Measurements from ENCODE around the gene TNS3.

TNS3 gene

GRCh38 chr7:47512481-47513176 lies 69.3 kb downstream of the TNS3 start:
- no peaks in the 10 kb centered on the region for H4K20me1 ChIP-seq (ENCODE audit: control insufficient read depth, insufficient read depth, low read depth, low read length)
- H3K36me3 ChIP-seq (ENCODE audit: control insufficient read depth, low read length) = no peaks in the 10 kb centered on the region
- H3F3A ChIP-seq (ENCODE audit: control insufficient read depth, insufficient read depth) = no peaks in the 10 kb centered on the region
- TF ChIP-seq EZH2phosphoT487 (IDR thresholded peaks at IDR 0.05; ENCODE audit: borderline replicate concordance, low read length) = no peak
- H3K4me2 ChIP-seq (ENCODE audit: low read length) = no peak overlapping the region
- H3K79me2 ChIP-seq (ENCODE audit: control insufficient read depth, low read length) = no peaks in the 10 kb centered on the region
- H3K27me3 ChIP-seq (ENCODE audit: control insufficient read depth, low read length) = no peaks in the 10 kb centered on the region
- no peaks in the 10 kb centered on the region for H3K9me3 ChIP-seq (ENCODE audit: control insufficient read depth, insufficient read depth, low read length)
- no peak overlapping the region for H3K27ac ChIP-seq (ENCODE audit: low read depth, low read length)
- no peaks in the 10 kb centered on the region for H3K4me1 ChIP-seq (ENCODE audit: control insufficient read depth, low read length)
- H3K9me2 ChIP-seq (replicated peaks; ENCODE audit: control insufficient read depth, low read length) = no peaks in the 10 kb centered on the region
- no peak overlapping the region for H3K4me3 ChIP-seq (ENCODE audit: low read length)

- H3K27me3 ChIP-seq (ENCODE audit: control insufficient read depth, low read length) = no peaks in the 10 kb centered on the region
- TF ChIP-seq CTCF (IDR thresholded peaks at IDR 0.05; ENCODE audit: low read depth, low read length, poor library complexity, severe bottlenecking) (no peak), EZH2phosphoT487 (IDR thresholded peaks at IDR 0.05; ENCODE audit: borderline replicate concordance, low read length) (no peak)
- no peak overlapping the region for H3K4me2 ChIP-seq (ENCODE audit: low read length)
- H3K79me2 ChIP-seq (ENCODE audit: control insufficient read depth, low read length) = no peaks in the 10 kb centered on the region
- H3K9me2 ChIP-seq (replicated peaks; ENCODE audit: control insufficient read depth, low read length) = no peaks in the 10 kb centered on the region
- H3K27ac ChIP-seq (ENCODE audit: low read depth, low read length) = no peak overlapping the region
- no peaks in the 10 kb centered on the region for H3F3A ChIP-seq (ENCODE audit: control insufficient read depth, insufficient read depth)
- no peaks in the 10 kb centered on the region for H3K4me1 ChIP-seq (ENCODE audit: control insufficient read depth, low read length)
- H3K36me3 ChIP-seq (ENCODE audit: control insufficient read depth, low read length) = no peaks in the 10 kb centered on the region
- no peak overlapping the region for H3K4me3 ChIP-seq (ENCODE audit: low read length)
- no peaks in the 10 kb centered on the region for H4K20me1 ChIP-seq (ENCODE audit: control insufficient read depth, insufficient read depth, low read depth, low read length)
- no peaks in the 10 kb centered on the region for H3K9me3 ChIP-seq (ENCODE audit: control insufficient read depth, insufficient read depth, low read length)
These were observed 70.1 kb downstream of the TNS3 start for GRCh38 chr7:47511699-47512370.

DNA sequence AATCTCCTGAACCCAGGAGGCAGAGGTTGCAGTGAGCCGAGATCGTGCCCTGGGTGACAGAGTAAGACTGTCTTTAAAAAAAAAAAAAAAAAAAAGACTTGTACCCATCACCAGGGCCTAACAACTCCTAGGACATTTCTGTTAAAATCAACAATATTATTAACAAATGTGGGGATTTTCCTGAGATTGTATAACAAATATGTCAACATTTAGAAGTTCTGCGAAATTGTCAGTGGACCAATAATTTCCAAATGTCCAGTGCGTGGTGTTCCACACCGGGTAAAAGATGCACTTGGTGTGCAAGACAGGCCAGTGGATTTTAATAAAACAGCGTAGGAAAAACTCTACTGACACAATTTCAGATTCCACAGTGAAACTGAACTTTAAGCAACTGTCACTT lies 71.1 kb downstream of the TNS3 start:
- H3K4me1 ChIP-seq (ENCODE audit: control insufficient read depth, low read length) = no peaks in the 10 kb centered on the region
- no peaks in the 10 kb centered on the region for H3K27me3 ChIP-seq (ENCODE audit: control insufficient read depth, low read length)
- H3K9me2 ChIP-seq (replicated peaks; ENCODE audit: control insufficient read depth, low read length) = no peaks in the 10 kb centered on the region
- H3K4me3 ChIP-seq (ENCODE audit: low read length) = no peak overlapping the region
- H3K36me3 ChIP-seq (ENCODE audit: control insufficient read depth, low read length) = no peaks in the 10 kb centered on the region
- TF ChIP-seq EZH2phosphoT487 (IDR thresholded peaks at IDR 0.05; ENCODE audit: borderline replicate concordance, low read length) = no peak
- no peak for TF ChIP-seq CTCF (IDR thresholded peaks at IDR 0.05; ENCODE audit: low read depth, low read length, poor library complexity, severe bottlenecking)
- no peak overlapping the region for H3K4me2 ChIP-seq (ENCODE audit: low read length)
- H3F3A ChIP-seq (ENCODE audit: control insufficient read depth, insufficient read depth) = no peaks in the 10 kb centered on the region
- no peaks in the 10 kb centered on the region for H3K79me2 ChIP-seq (ENCODE audit: control insufficient read depth, low read length)
- H4K20me1 ChIP-seq (ENCODE audit: control insufficient read depth, insufficient read depth, low read depth, low read length) = no peaks in the 10 kb centered on the region
- no peak overlapping the region for H3K27ac ChIP-seq (ENCODE audit: low read depth, low read length)
- H3K9me3 ChIP-seq (ENCODE audit: control insufficient read depth, insufficient read depth, low read length) = no peaks in the 10 kb centered on the region

DNA sequence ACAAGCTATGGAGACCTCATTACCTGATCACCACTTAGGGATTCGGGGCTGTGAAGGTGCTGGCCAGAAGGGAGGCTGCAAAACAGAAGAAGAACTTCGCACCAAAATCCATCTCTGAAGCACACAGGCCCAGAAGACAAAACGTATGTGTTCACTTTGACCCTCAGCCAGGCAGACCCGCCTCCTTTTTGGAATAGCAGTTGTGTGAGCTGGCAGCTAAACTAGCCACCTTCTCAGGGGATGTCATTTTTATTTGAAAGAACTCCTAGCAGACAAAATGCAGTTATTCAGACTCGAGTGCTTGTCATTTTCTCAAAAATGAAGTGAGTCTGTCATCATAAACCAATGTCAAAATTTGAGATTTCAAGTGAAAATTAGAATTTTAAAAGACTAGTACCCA lies 71.7 kb downstream of the TNS3 start:
- Histone ChIP-seq H3K9me2 (replicated peaks; ENCODE audit: control insufficient read depth, low read length) (no peaks in the 10 kb centered on the region), H3K27me3 (ENCODE audit: control insufficient read depth, low read length) (no peaks in the 10 kb centered on the region), H4K20me1 (ENCODE audit: control insufficient read depth, insufficient read depth, low read depth, low read length) (no peaks in the 10 kb centered on the region), H3K9me3 (ENCODE audit: control insufficient read depth, insufficient read depth, low read length) (no peaks in the 10 kb centered on the region), H3K36me3 (ENCODE audit: control insufficient read depth, low read length) (no peaks in the 10 kb centered on the region), H3K4me1 (ENCODE audit: control insufficient read depth, low read length) (no peaks in the 10 kb centered on the region), H3F3A (ENCODE audit: control insufficient read depth, insufficient read depth) (no peaks in the 10 kb centered on the region), H3K27ac (ENCODE audit: low read depth, low read length) (no peak overlapping the region), H3K4me2 (ENCODE audit: low read length) (no peak overlapping the region), H3K4me3 (ENCODE audit: low read length) (no peak overlapping the region), H3K79me2 (ENCODE audit: control insufficient read depth, low read length) (no peaks in the 10 kb centered on the region)
- TF ChIP-seq CTCF (IDR thresholded peaks at IDR 0.05; ENCODE audit: low read depth, low read length, poor library complexity, severe bottlenecking) (no peak), EZH2phosphoT487 (IDR thresholded peaks at IDR 0.05; ENCODE audit: borderline replicate concordance, low read length) (no peak)

Data from DOHH2 (cell line).